Omental fat pad (tissue), 4 donors: Measurements from ENCODE around the gene MYNN. TPM values are rescaled to one million over a fixed set of nuclear protein-coding genes. Genes with fewer than 3 reads are reported as not detected.

Source experiments
- ATAC-seq: fragments of 150-250 bp; one replicate; pipeline ENCODE4 v1.9.1; 2016; ENCODE audit warnings: mild to moderate bottlenecking, moderate library complexity; ENCODE audit not compliant: low FRiP score
- DNase-seq: peaks from one replicate; pipeline ENCODE4 v3.0.0-alpha.2; 2019; ENCODE audit warnings: low spot score
- CTCF ChIP-seq, 3 donors: fragments of 450-650 bp; IDR thresholded peaks; one replicate each; pipeline ENCODE4 v1.5.1; 2016 to 2017; ENCODE audit warnings: antibody characterized with exemption in 3 of 3, mild to moderate bottlenecking in 3 of 3, moderate library complexity in 2 of 3
- total RNA-seq, 4 donors: library from RNA; depleted of rRNA; stranded (reverse); fragments of >200 nt; gene quantifications; one replicate each; pipeline ENCODE4 v1.1.0, GENCODE V29; 2016

MYNN gene
- total RNA-seq, 4 donors from 2014 or later = 12.2 to 19.5 (median 15.7) TPM

DNA sequence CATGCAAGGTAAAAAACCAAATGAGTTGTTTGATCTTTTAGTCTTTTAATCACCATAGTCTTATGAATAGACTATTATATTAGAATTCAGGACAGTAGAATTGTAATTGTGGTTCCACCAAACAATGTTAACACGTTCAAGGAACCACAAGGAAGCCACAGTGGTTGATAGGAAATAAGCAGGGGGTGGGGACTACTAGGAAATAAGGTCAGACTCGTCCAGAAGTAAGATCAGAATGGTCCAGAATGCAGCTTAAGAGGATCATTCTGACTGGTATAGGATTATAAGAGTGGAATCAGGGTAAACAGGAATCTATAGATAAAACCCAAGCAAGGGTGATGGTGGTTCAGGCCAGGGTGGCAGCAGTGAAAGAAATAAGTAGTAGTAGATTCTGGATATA is 7.5 kb downstream of the MYNN start:
- DNase-seq (no peak), ATAC-seq (no peak)
- TF ChIP-seq CTCF (IDR thresholded peaks at IDR 0.05) = no peak

DNA sequence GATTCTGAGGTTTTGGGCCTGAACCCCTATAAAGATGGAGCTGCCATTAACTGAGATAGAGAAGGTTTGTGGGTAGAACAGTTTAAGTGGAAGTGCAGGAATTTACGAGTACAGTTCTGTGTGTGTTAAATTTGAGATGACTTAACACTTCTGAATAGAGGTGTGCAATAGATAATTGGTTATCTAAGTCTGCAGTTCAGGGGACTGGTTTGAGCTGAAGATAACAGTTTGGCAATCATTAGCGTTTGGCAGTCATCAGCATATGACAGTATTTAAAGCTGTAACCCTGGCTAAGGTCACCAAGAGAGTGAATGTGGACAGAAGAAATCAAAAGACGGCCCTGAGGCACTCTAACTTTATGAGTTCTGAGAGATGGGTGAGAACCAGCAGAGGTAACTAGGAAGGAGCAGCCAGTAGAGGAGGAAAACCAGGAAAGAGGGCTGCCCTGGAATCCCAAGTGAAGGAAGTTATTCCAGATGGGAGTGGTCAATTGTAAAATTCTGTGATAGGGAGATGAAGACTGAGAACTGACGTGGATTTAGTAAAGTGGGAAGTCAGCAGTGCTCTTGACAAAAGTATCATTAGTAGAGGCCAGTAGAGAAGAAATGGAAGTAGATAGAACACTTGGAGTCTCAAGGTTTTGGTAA is 8.1 kb downstream of the MYNN start:
- ATAC-seq = no peak
- TF ChIP-seq CTCF (IDR thresholded peaks at IDR 0.05) = no peak
- no peak for DNase-seq

GRCh38 chr3:169787120-169787519 is 13.9 kb downstream of the MYNN start:
- no peak for ATAC-seq
- no peak for TF ChIP-seq CTCF (IDR thresholded peaks at IDR 0.05)
- no peak for DNase-seq

GRCh38 chr3:169787791-169788190 is 14.6 kb downstream of the MYNN start:
- ATAC-seq = no peak
- DNase-seq = no peak
- TF ChIP-seq CTCF (IDR thresholded peaks at IDR 0.05) = no peak

GRCh38 chr3:169790219-169790618 is 17.0 kb downstream of the MYNN start:
- no peak for ATAC-seq
- no peak for TF ChIP-seq CTCF (IDR thresholded peaks at IDR 0.05)
- no peak for DNase-seq

GRCh38 chr3:169790687-169791429 is 17.7 kb downstream of the MYNN start:
- no peak for ATAC-seq
- TF ChIP-seq CTCF (IDR thresholded peaks at IDR 0.05) = no peak
- no peak for DNase-seq

DNA sequence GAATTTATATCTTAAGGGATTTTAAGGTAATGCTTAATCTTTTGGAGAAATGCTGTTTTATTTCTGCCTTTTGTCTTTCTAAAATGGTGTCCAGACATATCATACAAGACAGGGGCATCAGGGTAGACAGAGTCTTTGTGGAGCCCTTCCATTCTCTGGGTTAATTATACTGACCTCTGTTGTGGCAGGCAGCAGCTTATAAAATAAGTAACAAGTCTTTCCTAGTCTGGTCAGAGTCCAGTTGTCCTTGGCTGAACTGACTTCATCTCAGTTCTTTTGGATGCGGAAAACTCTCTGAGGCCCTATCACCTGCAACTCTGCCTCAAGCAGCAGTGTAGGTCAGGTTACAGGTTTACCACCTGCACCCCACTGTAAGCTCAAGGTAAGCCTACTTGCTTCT is 19.2 kb downstream of the MYNN start:
- ATAC-seq = no peak
- TF ChIP-seq CTCF (IDR thresholded peaks at IDR 0.05) = no peak
- DNase-seq = no peak
